ENCODE data around the gene PITPNM3. TPM values are rescaled to one million over a fixed set of nuclear protein-coding genes. Genes with fewer than 3 reads are reported as not detected.

The PITPNM3 gene
- total and polyA plus RNA-seq, 2 experiments from 2014 or later, result 1.5 to 2.0 TPM

DNA sequence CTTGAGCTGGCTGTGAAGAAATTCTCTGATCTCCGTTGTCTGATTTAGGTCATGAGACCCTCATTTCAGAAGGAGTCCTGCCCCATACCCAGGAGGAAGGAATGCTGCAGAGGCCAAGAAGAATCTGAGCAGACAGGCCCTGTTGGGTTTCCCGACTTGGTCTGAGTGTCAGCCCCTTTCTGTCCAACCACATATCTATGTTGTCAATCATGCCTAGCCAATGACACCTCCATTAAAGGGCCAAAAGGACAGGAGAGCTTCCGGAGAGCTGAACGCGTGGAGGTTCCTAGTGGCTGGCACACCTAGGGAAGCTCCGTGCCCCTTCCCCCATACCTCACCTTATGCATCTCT is 74.3 kb downstream of the PITPNM3 start:
- no peaks in the 10 kb centered on the region for H4K20me1 ChIP-seq (ENCODE audit: insufficient read depth, poor library complexity, severe bottlenecking)
- no peak overlapping the region for H3K27ac ChIP-seq
- 82% methylated on average over 6 of the region's 6 CpGs for WGBS (ENCODE audit: low lambda C conversion rate, missing lambda C conversion rate)
- H2AFZ ChIP-seq, result no peak overlapping the region
- peaks cover 3% of the 10 kb centered on the region for H3K27me3 ChIP-seq
- H3K4me2 ChIP-seq, result no peak overlapping the region
- no peaks in the 10 kb centered on the region for H3K36me3 ChIP-seq (replicated peaks; ENCODE audit: insufficient read depth, low read depth)
- no peaks in the 10 kb centered on the region for H3K79me2 ChIP-seq
- H3K9me3 ChIP-seq (ENCODE audit: low read depth), result no peaks in the 10 kb centered on the region
- no peak overlapping the region for H3K4me3 ChIP-seq
- no peak for DNase-seq (ENCODE audit: low spot score)
- no peaks in the 10 kb centered on the region for H3K4me1 ChIP-seq (ENCODE audit: insufficient read depth)
- TF ChIP-seq, protein P1, sequence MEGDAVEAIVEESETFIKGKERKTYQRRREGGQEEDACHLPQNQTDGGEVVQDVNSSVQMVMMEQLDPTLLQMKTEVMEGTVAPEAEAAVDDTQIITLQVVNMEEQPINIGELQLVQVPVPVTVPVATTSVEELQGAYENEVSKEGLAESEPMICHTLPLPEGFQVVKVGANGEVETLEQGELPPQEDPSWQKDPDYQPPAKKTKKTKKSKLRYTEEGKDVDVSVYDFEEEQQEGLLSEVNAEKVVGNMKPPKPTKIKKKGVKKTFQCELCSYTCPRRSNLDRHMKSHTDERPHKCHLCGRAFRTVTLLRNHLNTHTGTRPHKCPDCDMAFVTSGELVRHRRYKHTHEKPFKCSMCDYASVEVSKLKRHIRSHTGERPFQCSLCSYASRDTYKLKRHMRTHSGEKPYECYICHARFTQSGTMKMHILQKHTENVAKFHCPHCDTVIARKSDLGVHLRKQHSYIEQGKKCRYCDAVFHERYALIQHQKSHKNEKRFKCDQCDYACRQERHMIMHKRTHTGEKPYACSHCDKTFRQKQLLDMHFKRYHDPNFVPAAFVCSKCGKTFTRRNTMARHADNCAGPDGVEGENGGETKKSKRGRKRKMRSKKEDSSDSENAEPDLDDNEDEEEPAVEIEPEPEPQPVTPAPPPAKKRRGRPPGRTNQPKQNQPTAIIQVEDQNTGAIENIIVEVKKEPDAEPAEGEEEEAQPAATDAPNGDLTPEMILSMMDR (IDR thresholded peaks at IDR 0.05; ENCODE audit: poor library complexity), result no peak
- TF ChIP-seq EZH2phosphoT487 (IDR thresholded peaks at IDR 0.05; ENCODE audit: low read depth, severe bottlenecking, unreplicated experiment) (no peak), EZH2 (IDR thresholded peaks at IDR 0.05; ENCODE audit: borderline replicate concordance) (no peak)
- H3K9me2 ChIP-seq (replicated peaks; ENCODE audit: insufficient read depth), result no peaks in the 10 kb centered on the region

DNA sequence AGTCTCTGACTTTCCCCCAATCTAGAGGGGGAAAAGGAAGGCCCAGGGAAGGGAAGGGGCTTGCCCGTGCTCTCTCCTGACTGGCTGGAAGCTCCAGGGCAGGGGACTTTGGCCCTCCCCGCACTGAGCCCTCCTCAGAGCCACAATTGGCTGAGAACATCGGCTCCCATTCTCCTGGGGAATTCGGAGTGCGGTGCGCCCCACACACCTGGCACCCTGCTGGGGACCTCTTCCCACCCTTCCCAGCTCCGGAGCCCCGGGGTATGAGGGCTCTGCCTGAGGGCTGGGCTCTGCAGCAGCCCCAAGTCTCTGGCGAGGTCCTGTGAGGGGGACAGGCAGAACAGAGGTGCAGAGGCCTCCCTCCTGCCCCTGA is 76.1 kb downstream of the PITPNM3 start:
- Histone ChIP-seq H3K36me3 (replicated peaks; ENCODE audit: insufficient read depth, low read depth) (no peaks in the 10 kb centered on the region), H3K4me3 (no peak overlapping the region), H3K9me3 (ENCODE audit: low read depth) (no peaks in the 10 kb centered on the region), H3K9me2 (replicated peaks; ENCODE audit: insufficient read depth) (no peaks in the 10 kb centered on the region), H4K20me1 (ENCODE audit: insufficient read depth, poor library complexity, severe bottlenecking) (no peaks in the 10 kb centered on the region), H2AFZ (no peak overlapping the region), H3K4me2 (no peak overlapping the region), H3K27ac (no peak overlapping the region), H3K79me2 (no peaks in the 10 kb centered on the region), H3K27me3 (peaks cover 3% of the 10 kb centered on the region), H3K4me1 (ENCODE audit: insufficient read depth) (no peaks in the 10 kb centered on the region)
- 47% methylated on average over 9 of the region's 9 CpGs for WGBS (ENCODE audit: low lambda C conversion rate, missing lambda C conversion rate)
- TF ChIP-seq, protein P1 (IDR thresholded peaks at IDR 0.05; ENCODE audit: poor library complexity), result no peak
- TF ChIP-seq EZH2phosphoT487 (IDR thresholded peaks at IDR 0.05; ENCODE audit: low read depth, severe bottlenecking, unreplicated experiment) (no peak), EZH2 (IDR thresholded peaks at IDR 0.05; ENCODE audit: borderline replicate concordance) (no peak)
- no peak for DNase-seq (ENCODE audit: low spot score)

- no peaks in the 10 kb centered on the region for H3K36me3 ChIP-seq (replicated peaks; ENCODE audit: insufficient read depth, low read depth)
- no peaks in the 10 kb centered on the region for H4K20me1 ChIP-seq (ENCODE audit: insufficient read depth, poor library complexity, severe bottlenecking)
- H3K4me2 ChIP-seq, result no peak overlapping the region
- no peaks in the 10 kb centered on the region for H3K9me3 ChIP-seq (ENCODE audit: low read depth)
- peaks cover 3% of the 10 kb centered on the region for H3K27me3 ChIP-seq
- TF ChIP-seq EZH2 (IDR thresholded peaks at IDR 0.05; ENCODE audit: borderline replicate concordance) (no peak), EZH2phosphoT487 (IDR thresholded peaks at IDR 0.05; ENCODE audit: low read depth, severe bottlenecking, unreplicated experiment) (no peak)
- TF ChIP-seq, protein P1 (IDR thresholded peaks at IDR 0.05; ENCODE audit: poor library complexity), result no peak
- H3K9me2 ChIP-seq (replicated peaks; ENCODE audit: insufficient read depth), result no peaks in the 10 kb centered on the region
- H3K4me1 ChIP-seq (ENCODE audit: insufficient read depth), result no peaks in the 10 kb centered on the region
- no peak overlapping the region for H2AFZ ChIP-seq
- DNase-seq (ENCODE audit: low spot score), result no peak
- H3K79me2 ChIP-seq, result no peaks in the 10 kb centered on the region
- WGBS (ENCODE audit: low lambda C conversion rate, missing lambda C conversion rate), result 63% methylated on average over 13 of the region's 13 CpGs
- H3K4me3 ChIP-seq, result no peak overlapping the region
- H3K27ac ChIP-seq, result no peak overlapping the region
Measured at GRCh38 chr17:6479622-6480302, 76.6 kb downstream of the PITPNM3 start.

All from hepatocyte (in vitro differentiated cells).